ENCODE results near the gene NPC1.

- no peak for TF ChIP-seq ATF2 (CRISPR knock-in tag; IDR thresholded peaks at IDR 0.05; ENCODE audit: borderline replicate concordance, low read depth)
- no peak for TF ChIP-seq MXD4 (CRISPR knock-in tag; IDR thresholded peaks at IDR 0.05; ENCODE audit: borderline replicate concordance)
- no peak for TF ChIP-seq E2F4 (CRISPR knock-in tag; IDR thresholded peaks at IDR 0.05; ENCODE audit: borderline replicate concordance, low read depth)
- no peak for TF ChIP-seq ATF3 (CRISPR knock-in tag; conservative IDR thresholded peaks at IDR 0.05)
- TF ChIP-seq CTCF (IDR thresholded peaks at IDR 0.05), result no peak
- no peak for TF ChIP-seq ERG (CRISPR knock-in tag; IDR thresholded peaks at IDR 0.05)
- no peak for TF ChIP-seq ZNF232 (CRISPR knock-in tag; IDR thresholded peaks at IDR 0.05)
- no peak for TF ChIP-seq USF1 (CRISPR knock-in tag; IDR thresholded peaks at IDR 0.05)
- no peak for TF ChIP-seq CREB1 (CRISPR knock-in tag; IDR thresholded peaks at IDR 0.05)
Observed at GRCh38 chr18:23618862-23619387, 32.6 kb upstream of the NPC1 start.
